Epithelial cell of proximal tubule (primary cell): Measurements from ENCODE around the gene CDK5RAP2. TPM values are rescaled to one million over a fixed set of nuclear protein-coding genes. Genes with fewer than 3 reads are reported as not detected.

Experiments
- DNase-seq: peaks from one replicate; pipeline ENCODE4 v3.0.0-alpha.2; 2011; ENCODE audit warnings: low read depth
- H3K4me3 ChIP-seq: 2 replicates; pipeline ENCODE4 v1.5.1; 2011; ENCODE audit warnings: low read depth, mild to moderate bottlenecking, low read length
- CTCF ChIP-seq: conservative IDR thresholded peaks from 2 replicates; pipeline ENCODE4 v1.5.1; 2012; ENCODE audit warnings: low read depth, mild to moderate bottlenecking, low read length
- total RNA-seq: library from RNA; depleted of rRNA; stranded (reverse); fragments of >200 nt; gene quantifications from 2 replicates; pipeline ENCODE4 v1.2.3, GENCODE V29; 2015

The CDK5RAP2 gene
- total RNA-seq, 1 donor from 2014 or later, result 38.7 TPM

GRCh38 chr9:120482424-120483186 lies 97.4 kb downstream of the CDK5RAP2 start:
- no peak overlapping the region for H3K4me3 ChIP-seq
- TF ChIP-seq CTCF, result no peak
- DNase-seq, result no peak

- no peak overlapping the region for H3K4me3 ChIP-seq
- DNase-seq, result no peak
- no peak for TF ChIP-seq CTCF
These were observed 98.1 kb downstream of the CDK5RAP2 start for GRCh38 chr9:120481846-120482245.

GRCh38 chr9:120481248-120481647 lies 98.7 kb downstream of the CDK5RAP2 start:
- no peak for TF ChIP-seq CTCF
- no peak for DNase-seq
- H3K4me3 ChIP-seq, result no peak overlapping the region

GRCh38 chr9:120480707-120481106 lies 99.3 kb downstream of the CDK5RAP2 start:
- DNase-seq, result peak; percentile 40
- no peak overlapping the region for H3K4me3 ChIP-seq
- no peak for TF ChIP-seq CTCF

- no peak for DNase-seq
- no peak for TF ChIP-seq CTCF
- H3K4me3 ChIP-seq, result no peak overlapping the region
These were observed 101.8 kb downstream of the CDK5RAP2 start for GRCh38 chr9:120478208-120478607.

- DNase-seq, result peak; percentile 80
- H3K4me3 ChIP-seq, result no peak overlapping the region
- TF ChIP-seq CTCF, result peak; percentile 99
These were observed 102.4 kb downstream of the CDK5RAP2 start for GRCh38 chr9:120477534-120478001.

GRCh38 chr9:120475341-120475740 lies 104.6 kb downstream of the CDK5RAP2 start:
- TF ChIP-seq CTCF, result no peak
- no peak for DNase-seq
- no peak overlapping the region for H3K4me3 ChIP-seq
